Right lobe of liver (tissue), 4 donors: ENCODE data around the gene ZNF93.

Source experiments
- CTCF ChIP-seq, 4 donors: fragments of 200-600 bp in 3 of 4; fragments of 450-650 bp in 1 of 4; IDR thresholded peaks; one replicate each; pipeline versions ENCODE4 v1.5.1 to v1.8.0; 2016 to 2022; ENCODE audit warnings: antibody characterized with exemption in 4 of 4, mild to moderate bottlenecking in 2 of 4
- POLR2A ChIP-seq: fragments of 450-650 bp; IDR thresholded peaks from one replicate; pipeline ENCODE4 v1.6.1; 2017; ENCODE audit warnings: antibody characterized with exemption, mild to moderate bottlenecking
- donor health status: DM: no; HTN: no; CAD: no.
- donor health status: DM: no; HTN: no; CAD: no.
- donor health status: DM: no; HTN: yes; CAD: no.

GRCh38 chr19:19964416-19964815 is 63.7 kb downstream of the ZNF93 start:
- no peak for TF ChIP-seq CTCF (IDR thresholded peaks at IDR 0.05)
- TF ChIP-seq POLR2A: no peak
